ENCODE results near the gene CRYBA4. TPM values are rescaled to one million over a fixed set of nuclear protein-coding genes. Genes with fewer than 3 reads are reported as not detected.

Gene CRYBA4
- total and polyA plus RNA-seq, 2 experiments from 2014 or later = 1.5 TPM; not detected in 1

- peaks cover 13% of the 10 kb centered on the region for H3K27me3 Mint-ChIP-seq (ENCODE audit: insufficient read depth, low read depth, poor library complexity)
- Histone ChIP-seq H3K79me2 (replicated peaks; ENCODE audit: insufficient read depth) (no peaks in the 10 kb centered on the region), H3K9me2 (ENCODE audit: insufficient read depth) (no peaks in the 10 kb centered on the region), H3K36me3 (ENCODE audit: insufficient read depth) (no peaks in the 10 kb centered on the region; the same call in 1 of the 2 replicates), H3K4me1 (ENCODE audit: insufficient read depth) (peaks cover 11% of the 10 kb centered on the region; the same call in 1 of the 2 replicates), H3K4me3 (no peak overlapping the region), H3K4me2 (no peak overlapping the region), H4K20me1 (replicated peaks; ENCODE audit: insufficient read depth) (no peaks in the 10 kb centered on the region), H3K27me3 (ENCODE audit: insufficient read depth) (no peaks in the 10 kb centered on the region), H2AFZ (peak overlapping the region; percentile 52; the same call in 1 of the 2 replicates), H3K27ac (ENCODE audit: low read depth) (no peak overlapping the region), H3F3A (replicated peaks; ENCODE audit: low read depth) (0 out of 2 replicates have a peak, but pooled peaks cover 3% of the 10 kb centered on the region)
- no peak for TF ChIP-seq CREB1 (CRISPR knock-in tag; IDR thresholded peaks at IDR 0.05; ENCODE audit: low read depth)
- TF ChIP-seq ZNF114 (CRISPR knock-in tag; IDR thresholded peaks at IDR 0.05) = no peak
- no peak for TF ChIP-seq STAT1 (IDR thresholded peaks at IDR 0.05; ENCODE audit: unreplicated experiment)
- no peak for TF ChIP-seq EZH2phosphoT487 (IDR thresholded peaks at IDR 0.05; ENCODE audit: unreplicated experiment)
- no peak for TF ChIP-seq REST (IDR thresholded peaks at IDR 0.05; ENCODE audit: unreplicated experiment)
- TF ChIP-seq EZH2 (IDR thresholded peaks at IDR 0.05; ENCODE audit: low read depth, unreplicated experiment) = no peak
- no peak for TF ChIP-seq ZNF462 (CRISPR knock-in tag; IDR thresholded peaks at IDR 0.05)
- no peak for TF ChIP-seq CTCF (conservative IDR thresholded peaks at IDR 0.05; ENCODE audit: low read depth in 2 of 2)
- TF ChIP-seq, protein P1, sequence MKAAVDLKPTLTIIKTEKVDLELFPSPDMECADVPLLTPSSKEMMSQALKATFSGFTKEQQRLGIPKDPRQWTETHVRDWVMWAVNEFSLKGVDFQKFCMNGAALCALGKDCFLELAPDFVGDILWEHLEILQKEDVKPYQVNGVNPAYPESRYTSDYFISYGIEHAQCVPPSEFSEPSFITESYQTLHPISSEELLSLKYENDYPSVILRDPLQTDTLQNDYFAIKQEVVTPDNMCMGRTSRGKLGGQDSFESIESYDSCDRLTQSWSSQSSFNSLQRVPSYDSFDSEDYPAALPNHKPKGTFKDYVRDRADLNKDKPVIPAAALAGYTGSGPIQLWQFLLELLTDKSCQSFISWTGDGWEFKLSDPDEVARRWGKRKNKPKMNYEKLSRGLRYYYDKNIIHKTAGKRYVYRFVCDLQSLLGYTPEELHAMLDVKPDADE (IDR thresholded peaks at IDR 0.05) = no peak
- TF ChIP-seq NANOG (IDR thresholded peaks at IDR 0.05; ENCODE audit: borderline replicate concordance) = no peak
- no peak for TF ChIP-seq POLR2AphosphoS5 (IDR thresholded peaks at IDR 0.05; ENCODE audit: low read depth)
- TF ChIP-seq ZNF331 (CRISPR knock-in tag; IDR thresholded peaks at IDR 0.05; ENCODE audit: low read depth) = no peak
- TF ChIP-seq JUNB (IDR thresholded peaks at IDR 0.05; ENCODE audit: unreplicated experiment) = no peak
- H3K9me3 Mint-ChIP-seq = no peaks in the 10 kb centered on the region; the same call in 2 of the 3 replicates
- H3K36me3 Mint-ChIP-seq (ENCODE audit: low read depth) = 0 out of 3 replicates have a peak, but pooled peaks cover 3% of the 10 kb centered on the region
- no peak overlapping the region for H3K4me3 Mint-ChIP-seq
- no peak overlapping the region for H3K27ac Mint-ChIP-seq
- peaks cover 14% of the 10 kb centered on the region for H3K4me1 Mint-ChIP-seq
- DNase-seq (ENCODE audit: low spot score) (no peak), ATAC-seq (no peak)
Observed at GRCh38 chr22:26632422-26633155, 10.8 kb downstream of the CRYBA4 start.

Data from GM23338 (cell line).